ENCODE data around the gene MKNK1.

DNA sequence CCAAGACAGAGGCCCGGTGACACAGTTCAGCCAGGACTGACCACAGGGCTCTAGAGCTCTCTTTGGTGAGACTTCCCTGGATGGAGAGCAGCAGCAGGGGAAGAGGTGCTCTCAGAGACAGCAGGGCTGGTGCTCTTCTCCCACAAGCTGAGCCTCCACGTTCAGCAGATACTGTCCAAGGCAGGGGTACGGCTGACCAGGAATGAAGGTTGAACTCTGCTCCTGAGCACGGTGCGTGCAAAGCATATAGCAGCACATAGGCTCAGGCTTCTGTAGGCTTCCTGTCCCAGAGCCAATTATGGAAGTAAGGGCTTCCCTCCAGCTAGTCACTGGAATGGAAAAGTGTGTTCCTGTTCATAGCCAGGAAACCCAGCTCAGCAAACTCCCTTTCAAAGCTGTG, 90.5 kb downstream of the MKNK1 start:
- TF ChIP-seq, protein P1, sequence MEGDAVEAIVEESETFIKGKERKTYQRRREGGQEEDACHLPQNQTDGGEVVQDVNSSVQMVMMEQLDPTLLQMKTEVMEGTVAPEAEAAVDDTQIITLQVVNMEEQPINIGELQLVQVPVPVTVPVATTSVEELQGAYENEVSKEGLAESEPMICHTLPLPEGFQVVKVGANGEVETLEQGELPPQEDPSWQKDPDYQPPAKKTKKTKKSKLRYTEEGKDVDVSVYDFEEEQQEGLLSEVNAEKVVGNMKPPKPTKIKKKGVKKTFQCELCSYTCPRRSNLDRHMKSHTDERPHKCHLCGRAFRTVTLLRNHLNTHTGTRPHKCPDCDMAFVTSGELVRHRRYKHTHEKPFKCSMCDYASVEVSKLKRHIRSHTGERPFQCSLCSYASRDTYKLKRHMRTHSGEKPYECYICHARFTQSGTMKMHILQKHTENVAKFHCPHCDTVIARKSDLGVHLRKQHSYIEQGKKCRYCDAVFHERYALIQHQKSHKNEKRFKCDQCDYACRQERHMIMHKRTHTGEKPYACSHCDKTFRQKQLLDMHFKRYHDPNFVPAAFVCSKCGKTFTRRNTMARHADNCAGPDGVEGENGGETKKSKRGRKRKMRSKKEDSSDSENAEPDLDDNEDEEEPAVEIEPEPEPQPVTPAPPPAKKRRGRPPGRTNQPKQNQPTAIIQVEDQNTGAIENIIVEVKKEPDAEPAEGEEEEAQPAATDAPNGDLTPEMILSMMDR (conservative IDR thresholded peaks at IDR 0.05), result no peak
- no peak for TF ChIP-seq EZH2 (IDR thresholded peaks at IDR 0.05; ENCODE audit: low read depth)
